HFF-Myc (cell line): ENCODE results near the gene MAPKAP1.

Experiments
- DNase-seq: peaks from one replicate; pipeline ENCODE4 v3.0.0-alpha.2; 2011; ENCODE audit warnings: low read depth; ENCODE audit errors: extremely low read depth
- H3K4me3 ChIP-seq: replicated peaks from 2 replicates; pipeline ENCODE4 v1.5.1; 2011; ENCODE audit warnings: low read depth, mild to moderate bottlenecking, control low read depth, low read length
- CTCF ChIP-seq: IDR thresholded peaks from 2 replicates; pipeline ENCODE4 v1.5.1; 2012; ENCODE audit warnings: mild to moderate bottlenecking, low read depth, low read length, control low read depth; ENCODE audit errors: missing control alignments

MAPKAP1 gene

GRCh38 chr9:125545845-125546244 lies 161.2 kb downstream of the MAPKAP1 start:
- TF ChIP-seq CTCF: no peak
- H3K4me3 ChIP-seq: no peak overlapping the region
- no peak for DNase-seq

GRCh38 chr9:125544988-125545651 lies 161.9 kb downstream of the MAPKAP1 start:
- TF ChIP-seq CTCF: no peak
- no peak overlapping the region for H3K4me3 ChIP-seq
- DNase-seq: peak; percentile 88

- no peak for TF ChIP-seq CTCF
Observed at GRCh38 chr9:125544484-125544883, 162.5 kb downstream of the MAPKAP1 start.

GRCh38 chr9:125541840-125542243 lies 165.2 kb downstream of the MAPKAP1 start:
- DNase-seq: no peak
- no peak overlapping the region for H3K4me3 ChIP-seq
- no peak for TF ChIP-seq CTCF

More at GRCh38 chr9:125544484-125544883, 162.5 kb downstream of the MAPKAP1 start:
- DNase-seq: no peak
- no peak overlapping the region for H3K4me3 ChIP-seq

GRCh38 chr9:125540497-125540896 lies 166.5 kb downstream of the MAPKAP1 start:
- no peak for TF ChIP-seq CTCF
- no peak overlapping the region for H3K4me3 ChIP-seq
- DNase-seq: no peak

- DNase-seq: no peak
- H3K4me3 ChIP-seq: no peak overlapping the region
Observed at GRCh38 chr9:125538092-125538473, 168.9 kb downstream of the MAPKAP1 start.

More at GRCh38 chr9:125538092-125538473, 168.9 kb downstream of the MAPKAP1 start:
- TF ChIP-seq CTCF: no peak
